DND-41 (cell line): ENCODE data around the gene PRR14.

Experiments used
- ATAC-seq: fragments of 200-7000 bp; cut with Tn5 transposase; 3 replicates; pipeline ENCODE4 v1.9.1; 2021; ENCODE audit warnings: low read depth; ENCODE audit not compliant: insufficient read depth
- DNase-seq: peaks from one replicate; pipeline ENCODE4 v3.0.0-alpha.2; 2020
- H2AFZ ChIP-seq: 2 replicates; pipeline ENCODE4 v1.6.0; 2012; ENCODE audit warnings: low read depth, low read length
- H3K27ac ChIP-seq: 2 replicates; pipeline ENCODE4 v1.5.1; 2012; ENCODE audit warnings: low read length, inconsistent platforms
- H3K27me3 ChIP-seq: fragments of 200-600 bp; sonication (generic); 2 replicates; pipeline ENCODE4 v1.6.0; 2012; ENCODE audit warnings: low read length, mild to moderate bottlenecking, inconsistent platforms; ENCODE audit not compliant: insufficient read depth, poor library complexity
- H3K36me3 ChIP-seq: 2 replicates; pipeline ENCODE4 v1.5.1; 2012; ENCODE audit warnings: low read length, inconsistent platforms; ENCODE audit not compliant: insufficient read depth
- H3K4me1 ChIP-seq: 2 replicates; pipeline ENCODE4 v1.5.1; 2012; ENCODE audit warnings: mild to moderate bottlenecking, low read length; ENCODE audit not compliant: insufficient read depth
- H3K4me2 ChIP-seq: 2 replicates; pipeline ENCODE4 v1.6.0; 2012; ENCODE audit warnings: mild to moderate bottlenecking, moderate library complexity, low read length, inconsistent platforms; ENCODE audit not compliant: insufficient read depth
- H3K4me3 ChIP-seq, 2 experiments: fragments of 200-600 bp in 1 of 2; shearing (Covaris generic) in 1 of 2; 2 replicates each; pipeline ENCODE4 v1.5.1; 2012 to 2016; ENCODE audit warnings: inconsistent platforms in 2 of 2, low read length in 2 of 2, mild to moderate bottlenecking in 2 of 2, low read depth in 1 of 2, moderate library complexity in 1 of 2
- H3K79me2 ChIP-seq: 2 replicates; pipeline ENCODE4 v1.6.0; 2012; ENCODE audit warnings: low read length, inconsistent platforms; ENCODE audit not compliant: insufficient read depth
- H3K9ac ChIP-seq: 2 replicates; pipeline ENCODE4 v1.6.0; 2012; ENCODE audit warnings: low read depth, mild to moderate bottlenecking, inconsistent platforms, low read length, moderate library complexity
- H3K9me3 ChIP-seq: 2 replicates; pipeline ENCODE4 v1.5.1; 2012; ENCODE audit warnings: low read length, moderate library complexity, mild to moderate bottlenecking, inconsistent platforms; ENCODE audit not compliant: insufficient read depth, severe bottlenecking
- H4K20me1 ChIP-seq: 2 replicates; pipeline ENCODE4 v1.6.0; 2012; ENCODE audit warnings: low read length; ENCODE audit not compliant: insufficient read depth
- CTCF ChIP-seq: IDR thresholded peaks from 2 replicates; pipeline ENCODE4 v1.5.1; 2012; ENCODE audit warnings: borderline replicate concordance, low read length, moderate library complexity, mild to moderate bottlenecking; ENCODE audit not compliant: poor library complexity, severe bottlenecking; ENCODE audit errors: extremely low read depth
- EZH2 ChIP-seq: IDR thresholded peaks from 3 replicates; pipeline ENCODE4 v1.6.1; 2012; ENCODE audit warnings: borderline replicate concordance, low read depth, mild to moderate bottlenecking, moderate library complexity, low read length, inconsistent platforms; ENCODE audit not compliant: severe bottlenecking

Gene PRR14

GRCh38 chr16:30649725-30650368 is 913 bp upstream of the PRR14 start:
- TF ChIP-seq EZH2, result no peak
- no peak for TF ChIP-seq CTCF
- Histone ChIP-seq H3K4me3 (peak overlapping the region in 1 of 2 experiments; percentile 91; a peak in 2 of 4 replicates), H3K9me3 (no peaks in the 10 kb centered on the region), H3K4me1 (peaks cover 27% of the 10 kb centered on the region), H3K27ac (peak overlapping the region; percentile 75), H3K36me3 (peaks cover 27% of the 10 kb centered on the region), H2AFZ (peak overlapping the region; percentile 82), H3K9ac (peak overlapping the region; percentile 88), H3K27me3 (no peaks in the 10 kb centered on the region), H4K20me1 (no peaks in the 10 kb centered on the region), H3K4me2 (peak overlapping the region; percentile 88), H3K79me2 (peaks cover 19% of the 10 kb centered on the region)
- DNase-seq (peak; percentile 21), ATAC-seq (no peak)

GRCh38 chr16:30651124-30652004 is 604 bp downstream of the PRR14 start:
- Histone ChIP-seq H3K79me2 (peaks cover 19% of the 10 kb centered on the region), H3K9ac (peak overlapping the region; percentile 88), H3K36me3 (peaks cover 40% of the 10 kb centered on the region), H3K27me3 (no peaks in the 10 kb centered on the region), H3K4me3 (peak overlapping the region; percentile 88 to 91), H3K9me3 (no peaks in the 10 kb centered on the region), H3K4me2 (peak overlapping the region; percentile 88), H2AFZ (peak overlapping the region; percentile 82), H4K20me1 (no peaks in the 10 kb centered on the region), H3K27ac (peak overlapping the region; percentile 93), H3K4me1 (peaks cover 37% of the 10 kb centered on the region)
- ATAC-seq, result peak; percentile 56
- DNase-seq, result peak; percentile 67
- TF ChIP-seq EZH2 (no peak), CTCF (peak; percentile 72)

- H3K36me3 ChIP-seq, result peaks cover 45% of the 10 kb centered on the region
- H4K20me1 ChIP-seq, result no peaks in the 10 kb centered on the region
- H3K79me2 ChIP-seq, result peaks cover 19% of the 10 kb centered on the region
- TF ChIP-seq CTCF (no peak), EZH2 (no peak)
- no peaks in the 10 kb centered on the region for H3K9me3 ChIP-seq
- peak overlapping the region; percentile 88 for H3K4me2 ChIP-seq
- H2AFZ ChIP-seq, result no peak overlapping the region
- ATAC-seq (no peak), DNase-seq (no peak)
- H3K27ac ChIP-seq, result peak overlapping the region; percentile 42
- peaks cover 43% of the 10 kb centered on the region for H3K4me1 ChIP-seq
- H3K9ac ChIP-seq, result peak overlapping the region; percentile 88
- H3K27me3 ChIP-seq, result no peaks in the 10 kb centered on the region
- peak overlapping the region in 1 of 2 experiments; percentile 91; a peak in 3 of 4 replicates for H3K4me3 ChIP-seq
These were observed 1.2 kb downstream of the PRR14 start for GRCh38 chr16:30652005-30652296.
